SK-N-SH (cell line): ENCODE measurements around the gene NFKBIE.
A peak's percentile ranks its signal among the peaks of the same experiment; 100 is the strongest.

Source experiments
- CHD2 ChIP-seq: fragments of 150-350 bp; IDR thresholded peaks from 2 replicates; pipeline ENCODE4 v1.6.1; 2018; ENCODE audit warnings: low read length; ENCODE audit not compliant: partially characterized antibody
- CTCF ChIP-seq: fragments of 200-600 bp; sonication (generic); IDR thresholded peaks from 2 replicates; pipeline ENCODE4 v1.6.1; 2017; ENCODE audit warnings: antibody characterized with exemption, mild to moderate bottlenecking, moderate library complexity
- MXI1 ChIP-seq: IDR thresholded peaks from 2 replicates; pipeline ENCODE4 v1.6.1; 2012; ENCODE audit warnings: mild to moderate bottlenecking, low read depth, low read length, improper control_type of control experiment
- TF ChIP-seq, protein P1 (sequence below): IDR thresholded peaks from 2 replicates; pipeline ENCODE4 v1.6.1; 2012; ENCODE audit warnings: mild to moderate bottlenecking, low read depth, low read length, moderate library complexity

- TF ChIP-seq CHD2 (no peak), MXI1 (peak; percentile 80; the same call in 1 of the 2 replicates), CTCF (no peak)
- TF ChIP-seq, protein P1, sequence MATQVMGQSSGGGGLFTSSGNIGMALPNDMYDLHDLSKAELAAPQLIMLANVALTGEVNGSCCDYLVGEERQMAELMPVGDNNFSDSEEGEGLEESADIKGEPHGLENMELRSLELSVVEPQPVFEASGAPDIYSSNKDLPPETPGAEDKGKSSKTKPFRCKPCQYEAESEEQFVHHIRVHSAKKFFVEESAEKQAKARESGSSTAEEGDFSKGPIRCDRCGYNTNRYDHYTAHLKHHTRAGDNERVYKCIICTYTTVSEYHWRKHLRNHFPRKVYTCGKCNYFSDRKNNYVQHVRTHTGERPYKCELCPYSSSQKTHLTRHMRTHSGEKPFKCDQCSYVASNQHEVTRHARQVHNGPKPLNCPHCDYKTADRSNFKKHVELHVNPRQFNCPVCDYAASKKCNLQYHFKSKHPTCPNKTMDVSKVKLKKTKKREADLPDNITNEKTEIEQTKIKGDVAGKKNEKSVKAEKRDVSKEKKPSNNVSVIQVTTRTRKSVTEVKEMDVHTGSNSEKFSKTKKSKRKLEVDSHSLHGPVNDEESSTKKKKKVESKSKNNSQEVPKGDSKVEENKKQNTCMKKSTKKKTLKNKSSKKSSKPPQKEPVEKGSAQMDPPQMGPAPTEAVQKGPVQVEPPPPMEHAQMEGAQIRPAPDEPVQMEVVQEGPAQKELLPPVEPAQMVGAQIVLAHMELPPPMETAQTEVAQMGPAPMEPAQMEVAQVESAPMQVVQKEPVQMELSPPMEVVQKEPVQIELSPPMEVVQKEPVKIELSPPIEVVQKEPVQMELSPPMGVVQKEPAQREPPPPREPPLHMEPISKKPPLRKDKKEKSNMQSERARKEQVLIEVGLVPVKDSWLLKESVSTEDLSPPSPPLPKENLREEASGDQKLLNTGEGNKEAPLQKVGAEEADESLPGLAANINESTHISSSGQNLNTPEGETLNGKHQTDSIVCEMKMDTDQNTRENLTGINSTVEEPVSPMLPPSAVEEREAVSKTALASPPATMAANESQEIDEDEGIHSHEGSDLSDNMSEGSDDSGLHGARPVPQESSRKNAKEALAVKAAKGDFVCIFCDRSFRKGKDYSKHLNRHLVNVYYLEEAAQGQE: no peak
These were observed 32.0 kb upstream of the NFKBIE start for GRCh38 chr6:44297063-44298038.
